ENCODE results near the gene CNTRL.

The CNTRL gene

GRCh38 chr9:121191235-121191634 lies 116.5 kb downstream of the CNTRL start:
- Histone ChIP-seq H2AFZ (ENCODE audit: low read depth, low read length) (no peak overlapping the region), H3K4me3 (ENCODE audit: low read length) (no peak overlapping the region), H3K9me3 (ENCODE audit: low read length) (no peaks in the 10 kb centered on the region), H3K4me1 (ENCODE audit: insufficient read depth, low read length) (peaks cover 16% of the 10 kb centered on the region), H3K36me3 (ENCODE audit: insufficient read depth, low read length) (peaks cover 19% of the 10 kb centered on the region), H3K27me3 (ENCODE audit: insufficient read depth, low read length) (no peaks in the 10 kb centered on the region)

GRCh38 chr9:121192518-121192917 lies 117.8 kb downstream of the CNTRL start:
- H3K36me3 ChIP-seq (ENCODE audit: insufficient read depth, low read length) = peaks cover 12% of the 10 kb centered on the region
- H2AFZ ChIP-seq (ENCODE audit: low read depth, low read length) = no peak overlapping the region
- peaks cover 16% of the 10 kb centered on the region for H3K4me1 ChIP-seq (ENCODE audit: insufficient read depth, low read length)
- H3K9me3 ChIP-seq (ENCODE audit: low read length) = no peaks in the 10 kb centered on the region
- H3K4me3 ChIP-seq (ENCODE audit: low read length) = no peak overlapping the region
- no peaks in the 10 kb centered on the region for H3K27me3 ChIP-seq (ENCODE audit: insufficient read depth, low read length)

GRCh38 chr9:121192959-121193640 lies 118.3 kb downstream of the CNTRL start:
- H3K4me3 ChIP-seq (ENCODE audit: low read length) = no peak overlapping the region
- H2AFZ ChIP-seq (ENCODE audit: low read depth, low read length) = no peak overlapping the region
- peaks cover 9% of the 10 kb centered on the region for H3K36me3 ChIP-seq (ENCODE audit: insufficient read depth, low read length)
- peaks cover 16% of the 10 kb centered on the region for H3K4me1 ChIP-seq (ENCODE audit: insufficient read depth, low read length)
- no peaks in the 10 kb centered on the region for H3K27me3 ChIP-seq (ENCODE audit: insufficient read depth, low read length)
- H3K9me3 ChIP-seq (ENCODE audit: low read length) = no peaks in the 10 kb centered on the region

GRCh38 chr9:121194730-121195129 lies 120.0 kb downstream of the CNTRL start:
- H2AFZ ChIP-seq (ENCODE audit: low read depth, low read length) = no peak overlapping the region
- H3K9me3 ChIP-seq (ENCODE audit: low read length) = no peaks in the 10 kb centered on the region
- peaks cover under 1% of the 10 kb centered on the region for H3K36me3 ChIP-seq (ENCODE audit: insufficient read depth, low read length)
- no peak overlapping the region for H3K4me3 ChIP-seq (ENCODE audit: low read length)
- H3K4me1 ChIP-seq (ENCODE audit: insufficient read depth, low read length) = peaks cover 28% of the 10 kb centered on the region
- no peaks in the 10 kb centered on the region for H3K27me3 ChIP-seq (ENCODE audit: insufficient read depth, low read length)

- Histone ChIP-seq H3K36me3 (ENCODE audit: insufficient read depth, low read length) (no peaks in the 10 kb centered on the region), H3K27me3 (ENCODE audit: insufficient read depth, low read length) (no peaks in the 10 kb centered on the region), H3K9me3 (ENCODE audit: low read length) (no peaks in the 10 kb centered on the region), H2AFZ (ENCODE audit: low read depth, low read length) (no peak overlapping the region), H3K4me1 (ENCODE audit: insufficient read depth, low read length) (peaks cover 39% of the 10 kb centered on the region), H3K4me3 (ENCODE audit: low read length) (no peak overlapping the region)
Measured at GRCh38 chr9:121196389-121196788, 121.6 kb downstream of the CNTRL start.

- Histone ChIP-seq H3K9me3 (ENCODE audit: low read length) (no peaks in the 10 kb centered on the region), H2AFZ (ENCODE audit: low read depth, low read length) (no peak overlapping the region), H3K4me3 (ENCODE audit: low read length) (no peak overlapping the region), H3K4me1 (ENCODE audit: insufficient read depth, low read length) (peaks cover 38% of the 10 kb centered on the region), H3K36me3 (ENCODE audit: insufficient read depth, low read length) (no peaks in the 10 kb centered on the region), H3K27me3 (ENCODE audit: insufficient read depth, low read length) (no peaks in the 10 kb centered on the region)
Measured at GRCh38 chr9:121197132-121197531, 122.4 kb downstream of the CNTRL start.

GRCh38 chr9:121198512-121199042 lies 123.8 kb downstream of the CNTRL start:
- no peaks in the 10 kb centered on the region for H3K36me3 ChIP-seq (ENCODE audit: insufficient read depth, low read length)
- peaks cover 28% of the 10 kb centered on the region for H3K4me1 ChIP-seq (ENCODE audit: insufficient read depth, low read length)
- no peak overlapping the region for H3K4me3 ChIP-seq (ENCODE audit: low read length)
- H2AFZ ChIP-seq (ENCODE audit: low read depth, low read length) = no peak overlapping the region
- H3K9me3 ChIP-seq (ENCODE audit: low read length) = no peaks in the 10 kb centered on the region
- H3K27me3 ChIP-seq (ENCODE audit: insufficient read depth, low read length) = no peaks in the 10 kb centered on the region

- Histone ChIP-seq H3K36me3 (ENCODE audit: insufficient read depth, low read length) (no peaks in the 10 kb centered on the region), H3K27me3 (ENCODE audit: insufficient read depth, low read length) (no peaks in the 10 kb centered on the region), H3K4me1 (ENCODE audit: insufficient read depth, low read length) (peaks cover 28% of the 10 kb centered on the region), H3K9me3 (ENCODE audit: low read length) (no peaks in the 10 kb centered on the region), H3K4me3 (ENCODE audit: low read length) (peak overlapping the region; percentile 76), H2AFZ (ENCODE audit: low read depth, low read length) (no peak overlapping the region)
Measured at GRCh38 chr9:121199921-121200320, 125.2 kb downstream of the CNTRL start.

GRCh38 chr9:121200356-121200755 lies 125.6 kb downstream of the CNTRL start:
- peak overlapping the region; percentile 76 for H3K4me3 ChIP-seq (ENCODE audit: low read length)
- no peaks in the 10 kb centered on the region for H3K36me3 ChIP-seq (ENCODE audit: insufficient read depth, low read length)
- peaks cover 28% of the 10 kb centered on the region for H3K4me1 ChIP-seq (ENCODE audit: insufficient read depth, low read length)
- no peaks in the 10 kb centered on the region for H3K9me3 ChIP-seq (ENCODE audit: low read length)
- H2AFZ ChIP-seq (ENCODE audit: low read depth, low read length) = no peak overlapping the region
- H3K27me3 ChIP-seq (ENCODE audit: insufficient read depth, low read length) = no peaks in the 10 kb centered on the region

- Histone ChIP-seq H3K27me3 (ENCODE audit: insufficient read depth, low read length) (no peaks in the 10 kb centered on the region), H3K4me3 (ENCODE audit: low read length) (peak overlapping the region; percentile 76), H3K36me3 (ENCODE audit: insufficient read depth, low read length) (no peaks in the 10 kb centered on the region), H2AFZ (ENCODE audit: low read depth, low read length) (peak overlapping the region; percentile 53), H3K9me3 (ENCODE audit: low read length) (no peaks in the 10 kb centered on the region), H3K4me1 (ENCODE audit: insufficient read depth, low read length) (peaks cover 28% of the 10 kb centered on the region)
Measured at GRCh38 chr9:121201045-121201737, 126.4 kb downstream of the CNTRL start.

- peak within 1 kb of the TSS; percentile 76 for H3K4me3 ChIP-seq (ENCODE audit: low read length)
- no peaks in the 10 kb centered on the region for H3K36me3 ChIP-seq (ENCODE audit: insufficient read depth, low read length)
- no peaks in the 10 kb centered on the region for H3K27me3 ChIP-seq (ENCODE audit: insufficient read depth, low read length)
- peak within 1 kb of the TSS; percentile 53 for H2AFZ ChIP-seq (ENCODE audit: low read depth, low read length)
- no peaks in the 10 kb centered on the region for H3K9me3 ChIP-seq (ENCODE audit: low read length)
- H3K4me1 ChIP-seq (ENCODE audit: insufficient read depth, low read length) = peaks cover 32% of the 10 kb centered on the region
Measured at GRCh38 chr9:121201738-121202533, 127.2 kb downstream of the CNTRL start, which contains the start of gene RAB14. RAB14 (minus strand) TSS chr9:121201869; CDS start chr9:121193412, 8,457 bp downstream.

- H3K36me3 ChIP-seq (ENCODE audit: insufficient read depth, low read length) = no peaks in the 10 kb centered on the region
- peaks cover 25% of the 10 kb centered on the region for H3K4me1 ChIP-seq (ENCODE audit: insufficient read depth, low read length)
- no peaks in the 10 kb centered on the region for H3K27me3 ChIP-seq (ENCODE audit: insufficient read depth, low read length)
- no peak overlapping the region for H3K4me3 ChIP-seq (ENCODE audit: low read length)
- no peaks in the 10 kb centered on the region for H3K9me3 ChIP-seq (ENCODE audit: low read length)
- no peak overlapping the region for H2AFZ ChIP-seq (ENCODE audit: low read depth, low read length)
Measured at GRCh38 chr9:121204121-121204520, 129.4 kb downstream of the CNTRL start.

GRCh38 chr9:121204611-121205010 lies 129.9 kb downstream of the CNTRL start:
- no peak overlapping the region for H2AFZ ChIP-seq (ENCODE audit: low read depth, low read length)
- H3K36me3 ChIP-seq (ENCODE audit: insufficient read depth, low read length) = no peaks in the 10 kb centered on the region
- no peak overlapping the region for H3K4me3 ChIP-seq (ENCODE audit: low read length)
- peaks cover 21% of the 10 kb centered on the region for H3K4me1 ChIP-seq (ENCODE audit: insufficient read depth, low read length)
- no peaks in the 10 kb centered on the region for H3K27me3 ChIP-seq (ENCODE audit: insufficient read depth, low read length)
- H3K9me3 ChIP-seq (ENCODE audit: low read length) = no peaks in the 10 kb centered on the region
